Left ventricle myocardium inferior (tissue), 1 donor: Measurements from ENCODE around the gene MOV10L1. TPM values are rescaled to one million over a fixed set of nuclear protein-coding genes. Genes with fewer than 3 reads are reported as not detected.

ENCODE experiments used
- DNase-seq: peaks from one replicate; pipeline ENCODE4 v3.0.0-alpha.2; 2020
- H3K27ac ChIP-seq: fragments of 200-600 bp; replicated peaks from 2 replicates; pipeline ENCODE4 v1.8.0; 2021
- H3K27me3 ChIP-seq: fragments of 200-600 bp; 2 replicates; pipeline ENCODE4 v1.8.0; 2021; ENCODE audit warnings: low read depth
- H3K36me3 ChIP-seq: fragments of 200-600 bp; 2 replicates; pipeline ENCODE4 v1.8.0; 2021
- H3K4me1 ChIP-seq: fragments of 200-600 bp; 2 replicates; pipeline ENCODE4 v1.8.0; 2021
- H3K4me3 ChIP-seq: fragments of 200-600 bp; 2 replicates; pipeline ENCODE4 v1.8.0; 2021; ENCODE audit warnings: mild to moderate bottlenecking, moderate library complexity
- H3K9me3 ChIP-seq: fragments of 200-600 bp; replicated peaks from 2 replicates; pipeline ENCODE4 v1.8.0; 2021
- CTCF ChIP-seq: fragments of 200-600 bp; IDR thresholded peaks from 2 replicates; pipeline ENCODE4 v1.8.0; 2021; ENCODE audit warnings: antibody characterized with exemption, mild to moderate bottlenecking, borderline replicate concordance
- intact Hi-C: fragments of 100-400 bp; cut with micrococcal nuclease; formaldehyde crosslinking; loops from one replicate; pipeline ENCODE4 v1.11.0; 2022
- total RNA-seq: library from RNA; stranded (reverse); fragmentation: NEBNext Ultra II Directional; extraction: Animal tissue kit (Norgen Biotek cat#: 25700); gene quantifications from one replicate; pipeline ENCODE4 v1.2.1, GENCODE V29; 2021
- donor health status: DM: no; HTN: yes; CAD: no; lungs with severe emphysema.

The MOV10L1 gene
- total RNA-seq, 1 donor from 2014 or later, result 0.49 TPM

GRCh38 chr22:50177537-50178470 lies 88.0 kb downstream of the MOV10L1 start:
- no peaks in the 10 kb centered on the region for H3K9me3 ChIP-seq
- no peak for TF ChIP-seq CTCF
- intact Hi-C loops, result no loop called here
- H3K4me3 ChIP-seq, result no peak overlapping the region
- H3K27ac ChIP-seq, result no peak overlapping the region
- H3K36me3 ChIP-seq, result no peaks in the 10 kb centered on the region
- H3K27me3 ChIP-seq, result peaks cover 78% of the 10 kb centered on the region
- DNase-seq, result no peak
- peaks cover 3% of the 10 kb centered on the region for H3K4me1 ChIP-seq

GRCh38 chr22:50178471-50178864 lies 88.7 kb downstream of the MOV10L1 start:
- H3K4me3 ChIP-seq, result no peak overlapping the region
- peaks cover 73% of the 10 kb centered on the region for H3K27me3 ChIP-seq
- no peak overlapping the region for H3K27ac ChIP-seq
- intact Hi-C loops, result no loop called here
- TF ChIP-seq CTCF, result no peak
- peaks cover 10% of the 10 kb centered on the region for H3K4me1 ChIP-seq
- H3K9me3 ChIP-seq, result no peaks in the 10 kb centered on the region
- no peaks in the 10 kb centered on the region for H3K36me3 ChIP-seq
- no peak for DNase-seq

GRCh38 chr22:50178871-50179869 lies 89.4 kb downstream of the MOV10L1 start:
- Histone ChIP-seq H3K9me3 (no peaks in the 10 kb centered on the region), H3K27me3 (peaks cover 66% of the 10 kb centered on the region), H3K4me1 (peaks cover 17% of the 10 kb centered on the region), H3K36me3 (no peaks in the 10 kb centered on the region), H3K27ac (no peak overlapping the region), H3K4me3 (no peak overlapping the region)
- TF ChIP-seq CTCF, result no peak
- DNase-seq, result no peak
- intact Hi-C loops, result no loop called here

- no peak for TF ChIP-seq CTCF
- peaks cover 56% of the 10 kb centered on the region for H3K27me3 ChIP-seq
- H3K27ac ChIP-seq, result no peak overlapping the region
- intact Hi-C loops, result no loop called here
- DNase-seq, result no peak
- peaks cover 25% of the 10 kb centered on the region for H3K4me1 ChIP-seq
- no peaks in the 10 kb centered on the region for H3K9me3 ChIP-seq
- no peaks in the 10 kb centered on the region for H3K36me3 ChIP-seq
- H3K4me3 ChIP-seq, result no peak overlapping the region
Measured at GRCh38 chr22:50179937-50180726, 90.3 kb downstream of the MOV10L1 start.
